HEK293T (cell line): ENCODE data around the gene SIPA1L3.

ENCODE experiments used
- BHLHE40 ChIP-seq: fragments of 450-650 bp; IDR thresholded peaks from 2 replicates; pipeline ENCODE4 v1.6.1; 2016; ENCODE audit warnings: mild to moderate bottlenecking, moderate library complexity, borderline replicate concordance
- FOXA1 ChIP-seq: fragments of 450-650 bp; IDR thresholded peaks from 2 replicates; pipeline ENCODE4 v1.6.1; 2016; ENCODE audit warnings: mild to moderate bottlenecking
- L3MBTL2 ChIP-seq: fragments of 450-650 bp; conservative IDR thresholded peaks from 2 replicates; pipeline ENCODE4 v1.6.1; 2016; ENCODE audit warnings: mild to moderate bottlenecking
- SP1 ChIP-seq: fragments of 450-650 bp; IDR thresholded peaks from 2 replicates; pipeline ENCODE4 v1.6.1; 2017
- SUZ12 ChIP-seq: fragments of 450-650 bp; IDR thresholded peaks from 2 replicates; pipeline ENCODE4 v1.6.1; 2016; ENCODE audit warnings: mild to moderate bottlenecking

DNA sequence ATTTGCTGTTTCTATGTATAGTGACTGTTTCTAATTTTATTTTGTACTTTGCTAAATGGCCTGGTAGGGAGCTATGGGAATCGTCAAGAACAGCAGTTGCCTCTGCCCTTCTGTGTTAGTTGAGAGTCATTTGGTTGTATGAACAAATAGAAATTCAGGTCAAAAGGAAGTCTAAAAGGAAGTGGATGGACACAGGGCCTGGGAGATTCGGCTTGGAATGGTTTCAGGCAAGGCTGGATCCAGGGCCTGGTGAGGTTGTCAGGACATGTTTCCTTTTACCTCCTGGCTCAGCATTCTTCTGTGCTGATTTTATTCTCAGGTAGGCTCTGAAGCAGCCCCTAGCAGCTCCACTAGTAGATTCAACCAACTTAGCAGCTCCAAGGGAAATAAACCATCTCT is 118.9 kb downstream of the SIPA1L3 start:
- TF ChIP-seq FOXA1 (no peak), SUZ12 (no peak), L3MBTL2 (no peak), SP1 (no peak), BHLHE40 (no peak)
